ENCODE measurements around the gene ZACN.

Gene ZACN

DNA sequence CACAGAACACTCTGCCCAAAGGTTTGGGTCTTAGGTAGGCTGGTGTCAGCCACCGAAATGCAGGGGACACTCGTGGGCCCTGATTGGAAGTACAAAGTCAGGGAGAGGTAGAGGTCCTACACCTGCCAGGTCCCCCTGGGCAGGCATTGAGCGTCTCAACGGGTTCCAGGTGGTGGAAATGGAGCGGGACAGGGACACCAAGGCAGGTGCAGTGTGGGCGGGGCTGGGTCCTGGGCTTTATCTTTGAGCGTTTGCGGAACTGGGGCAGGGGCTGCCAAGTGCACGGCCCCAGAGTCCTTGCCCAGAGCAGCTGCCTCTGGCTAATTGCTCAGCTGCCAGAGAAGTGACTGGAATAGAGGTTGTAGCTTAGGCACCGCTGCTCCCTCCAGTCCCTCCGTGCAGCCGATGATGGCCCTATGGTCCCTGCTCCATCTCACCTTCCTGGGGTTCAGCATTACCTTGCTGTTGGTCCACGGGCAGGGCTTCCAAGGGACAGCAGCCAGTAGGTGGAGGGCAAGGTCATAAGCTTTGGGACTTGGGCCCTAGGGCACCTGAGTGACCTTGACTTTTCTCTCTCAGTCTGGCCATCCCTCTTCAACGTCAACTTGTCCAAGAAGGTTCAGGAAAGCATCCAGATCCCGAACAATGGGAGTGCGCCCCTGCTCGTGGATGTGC, at the start of gene ZACN:
TSS of gene ZACN (plus strand) at position 323 of the 675 bp plus-strand sequence. CDS start at position 406, 83 bp downstream.
- TF ChIP-seq CTCF (IDR thresholded peaks at IDR 0.05; ENCODE audit: low read length, missing control alignments) = no peak
- DNase-seq (ENCODE audit: low read depth) = no peak
- H3K4me3 ChIP-seq (replicated peaks; ENCODE audit: low read depth, low read length) = no peak within 1 kb of the TSS

DNA sequence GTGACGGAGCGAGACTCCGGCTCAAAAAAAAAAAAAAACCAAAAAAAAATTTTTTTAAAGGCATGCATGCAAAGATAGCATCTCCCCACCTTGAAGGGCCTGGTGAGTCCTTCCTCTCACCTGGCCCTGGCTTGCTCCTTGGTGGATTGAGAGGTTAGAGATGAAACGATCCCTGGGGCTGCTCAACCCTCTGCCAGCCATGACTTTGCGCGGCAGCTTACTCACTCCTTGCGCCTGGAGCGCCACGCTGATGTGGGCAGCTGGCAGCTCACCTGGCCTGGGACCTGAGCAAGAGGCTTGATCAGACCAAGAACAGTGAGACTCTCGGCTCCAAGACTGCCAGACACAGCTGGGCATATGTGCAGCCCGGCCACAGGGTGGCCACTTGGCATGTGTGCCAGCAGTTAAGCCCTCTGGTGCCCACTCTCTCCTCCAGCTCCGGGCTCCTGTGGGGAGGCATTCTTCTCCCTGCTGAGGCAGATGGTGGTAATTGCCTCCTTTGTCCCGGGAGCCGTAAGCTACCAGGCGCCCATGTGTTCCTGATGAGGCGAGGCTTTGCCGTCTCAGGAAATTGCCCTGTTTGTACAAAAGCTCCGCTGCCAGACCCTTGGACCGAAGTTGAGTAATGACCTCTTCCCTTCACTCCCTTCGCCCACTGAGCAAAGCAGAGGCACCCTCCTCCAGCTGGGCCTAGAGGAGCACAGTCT, 46.8 kb upstream of the ZACN start:
- H3K4me3 ChIP-seq (replicated peaks; ENCODE audit: low read depth, low read length) = no peak overlapping the region
- TF ChIP-seq CTCF (IDR thresholded peaks at IDR 0.05; ENCODE audit: low read length, missing control alignments) = no peak
- no peak for DNase-seq (ENCODE audit: low read depth)

- TF ChIP-seq CTCF (IDR thresholded peaks at IDR 0.05; ENCODE audit: low read length, missing control alignments) = no peak
- no peak for DNase-seq (ENCODE audit: low read depth)
- no peak overlapping the region for H3K4me3 ChIP-seq (replicated peaks; ENCODE audit: low read depth, low read length)
These were observed 46.2 kb upstream of the ZACN start for GRCh38 chr17:76032780-76033108.

GRCh38 chr17:76033139-76033538, 45.8 kb upstream of the ZACN start:
- no peak overlapping the region for H3K4me3 ChIP-seq (replicated peaks; ENCODE audit: low read depth, low read length)
- no peak for TF ChIP-seq CTCF (IDR thresholded peaks at IDR 0.05; ENCODE audit: low read length, missing control alignments)
- no peak for DNase-seq (ENCODE audit: low read depth)

DNA sequence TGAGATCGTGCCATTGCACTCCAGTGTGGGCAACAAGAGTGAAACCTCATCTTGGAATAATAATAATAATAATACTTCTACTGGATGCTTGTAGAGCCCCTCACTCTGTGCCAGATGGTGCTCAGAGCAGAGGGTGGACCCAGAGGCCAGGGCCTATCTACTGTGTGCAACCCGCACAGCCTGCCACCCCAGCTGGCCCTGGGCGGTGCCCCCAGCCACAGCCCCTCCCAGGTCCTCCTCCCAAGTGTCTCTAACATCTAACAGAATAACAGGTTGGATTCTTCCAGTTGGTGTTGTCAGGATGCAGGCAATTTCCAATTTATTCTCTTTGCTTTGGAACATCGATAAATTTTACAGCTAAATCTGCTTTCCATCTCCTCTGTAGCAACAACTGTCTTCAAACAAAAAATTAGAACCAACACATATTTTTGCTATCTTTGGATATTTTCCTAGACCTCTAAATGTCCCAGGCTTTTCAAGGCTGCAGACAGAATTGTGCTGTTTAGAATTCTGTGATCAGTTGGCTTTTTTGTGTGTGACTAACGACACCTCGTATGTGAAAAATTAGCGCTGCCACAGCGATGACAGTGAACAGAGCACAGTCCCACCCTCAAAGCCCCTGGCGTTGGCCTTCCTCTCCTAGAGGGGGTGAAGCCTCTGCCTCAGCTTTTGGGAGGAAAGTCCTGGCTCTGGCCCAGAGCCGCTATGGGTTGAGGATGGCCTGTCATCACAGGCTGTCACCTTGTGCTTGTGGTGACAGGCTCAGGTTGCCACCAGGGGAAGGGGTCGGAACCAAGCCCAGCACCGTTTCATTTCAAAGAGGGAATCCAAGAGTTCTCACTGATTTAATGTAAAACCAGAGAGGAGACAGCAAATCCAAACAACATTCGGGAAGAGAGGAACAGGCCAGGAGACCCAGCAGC, 44.3 kb upstream of the ZACN start:
- no peak overlapping the region for H3K4me3 ChIP-seq (replicated peaks; ENCODE audit: low read depth, low read length)
- no peak for DNase-seq (ENCODE audit: low read depth)
- TF ChIP-seq CTCF (IDR thresholded peaks at IDR 0.05; ENCODE audit: low read length, missing control alignments) = no peak

- DNase-seq (ENCODE audit: low read depth) = no peak
- TF ChIP-seq CTCF (IDR thresholded peaks at IDR 0.05; ENCODE audit: low read length, missing control alignments) = no peak
- H3K4me3 ChIP-seq (replicated peaks; ENCODE audit: low read depth, low read length) = no peak overlapping the region
These were observed 42.3 kb upstream of the ZACN start for GRCh38 chr17:76036497-76037261.
